K562 (cell line): Measurements from ENCODE around the gene TRAPPC1. TPM values are rescaled to one million over a fixed set of nuclear protein-coding genes. Genes with fewer than 3 reads are reported as not detected.

Experiments used
- ARID3A ChIP-seq: IDR thresholded peaks from 2 replicates; pipeline ENCODE4 v1.6.1; 2012; ENCODE audit warnings: low read depth, low read length, improper control_type of control experiment, borderline replicate concordance
- CBX8 ChIP-seq: fragments of 200-600 bp; sonication (generic); IDR thresholded peaks from 2 replicates; pipeline ENCODE4 v1.6.1; 2012; ENCODE audit warnings: borderline replicate concordance, mixed run types, low read depth, mild to moderate bottlenecking, moderate library complexity, mixed read lengths, low read length, control low read depth, inconsistent platforms; ENCODE audit not compliant: poor library complexity, severe bottlenecking; ENCODE audit errors: extremely low read depth
- DIDO1 ChIP-seq: fragments of 450-650 bp; IDR thresholded peaks from 2 replicates; pipeline ENCODE4 v1.6.1; 2016; ENCODE audit warnings: low read depth, missing biosample characterization, missing genetic modification characterization
- E4F1 ChIP-seq: fragments of 250-450 bp; sonication (Bioruptor Pico); IDR thresholded peaks from 2 replicates; pipeline ENCODE4 v1.5.0; 2021; ENCODE audit warnings: mild to moderate bottlenecking, borderline replicate concordance
- EZH2 ChIP-seq: IDR thresholded peaks from 2 replicates; pipeline ENCODE4 v1.6.1; 2012; ENCODE audit warnings: low read depth, mild to moderate bottlenecking, inconsistent platforms, low read length, borderline replicate concordance
- ILF3 ChIP-seq: fragments of 450-650 bp; IDR thresholded peaks from 2 replicates; pipeline ENCODE4 v1.6.1; 2018; ENCODE audit warnings: antibody characterized with exemption, mild to moderate bottlenecking, moderate library complexity, borderline replicate concordance
- MITF ChIP-seq: IDR thresholded peaks from 2 replicates; pipeline ENCODE4 v1.6.1; 2014; ENCODE audit warnings: antibody characterized with exemption
- NBN ChIP-seq: fragments of 450-650 bp; IDR thresholded peaks from 2 replicates; pipeline ENCODE4 v1.6.1; 2016; ENCODE audit warnings: low read depth, mild to moderate bottlenecking
- PTBP1 ChIP-seq: fragments of 200-400 bp; formaldehyde crosslinking; IDR thresholded peaks from 2 replicates; pipeline ENCODE4 v1.6.1; 2017; ENCODE audit warnings: low read depth, low read length
- RNF219 ChIP-seq: fragments of 250-450 bp; sonication (Bioruptor Pico); IDR thresholded peaks from 2 replicates; pipeline ENCODE4 v1.5.0; 2022; ENCODE audit warnings: mild to moderate bottlenecking
- SAFB2 ChIP-seq: fragments of 200-400 bp; formaldehyde crosslinking; IDR thresholded peaks from 2 replicates; pipeline ENCODE4 v1.6.1; 2018; ENCODE audit warnings: borderline replicate concordance, low read length, low read depth, moderate library complexity; ENCODE audit not compliant: severe bottlenecking
- SIN3A ChIP-seq, 2 experiments: fragments of 150-350 bp in 1 of 2; IDR thresholded peaks; 2 replicates each; pipeline ENCODE4 v1.6.1; 2011 to 2016; ENCODE audit warnings: borderline replicate concordance in 2 of 2, low read depth in 2 of 2, low read length in 2 of 2, mild to moderate bottlenecking in 2 of 2, moderate library complexity in 2 of 2; ENCODE audit not compliant: control insufficient read depth in 1 of 2
- TAF15 ChIP-seq: fragments of 200-400 bp; formaldehyde crosslinking; IDR thresholded peaks from 2 replicates; pipeline ENCODE4 v1.6.1; 2017; ENCODE audit warnings: mild to moderate bottlenecking, low read depth, low read length, moderate library complexity
- TBL1XR1 ChIP-seq, 2 experiments: IDR thresholded peaks; 2 replicates each; pipeline ENCODE4 v1.6.1; 2012; ENCODE audit warnings: improper control_type of control experiment in 2 of 2, low read length in 2 of 2, mild to moderate bottlenecking in 1 of 2
- TFAP4 ChIP-seq: sonication (generic); formaldehyde crosslinking; IDR thresholded peaks from 2 replicates; pipeline ENCODE4 v1.8.0; 2022; ENCODE audit warnings: missing genetic modification reagents, mild to moderate bottlenecking, moderate library complexity, borderline replicate concordance
- XRCC3 ChIP-seq: fragments of 450-650 bp; IDR thresholded peaks from 2 replicates; pipeline ENCODE4 v1.6.1; 2017; ENCODE audit warnings: mild to moderate bottlenecking, moderate library complexity
- ZNF77 ChIP-seq: fragments of 250-450 bp; sonication (Bioruptor Pico); IDR thresholded peaks from 2 replicates; pipeline ENCODE4 v1.5.0; 2020
- polyA plus RNA-seq, 8 experiments: library from polyadenylated mRNA; depleted of rRNA in 4 of 8; stranded (reverse) in 5 of 8; unstranded in 3 of 8; fragments of >200 nt; fragmentation: Nextera tagmentation in 2 of 8; fragmentation: Illumina TruSeq in 1 of 8; extraction: Ambion mirVana in 2 of 8; extraction: Trizol in 1 of 8; gene quantifications; 2 replicates each; pipeline versions ENCODE4 v1.2.1 to v1.2.3, GENCODE V29; 2011 to 2014; ENCODE audit warnings: inconsistent platforms in 1 of 8, missing spikeins in 1 of 8
- total RNA-seq, 7 experiments: library from RNA; depleted of rRNA in 6 of 7; stranded (reverse); fragments of >200 nt in 6 of 7; fragmentation: Illumina TruSeq in 2 of 7; extraction: Trizol in 2 of 7; gene quantifications; 2 replicates each; pipeline versions ENCODE4 v1.2.1 to v1.2.3, GENCODE V29; 2011 to 2021; ENCODE audit warnings: low replicate concordance in 1 of 7

TRAPPC1 gene
- total and polyA plus RNA-seq, 9 of the 15 experiments (the other 6 are each of a cell fraction or from before 2014, with no cell fraction given) = 11.7 to 82.8 (median 36.2) TPM

- TF ChIP-seq SIN3A (IDR thresholded peaks at IDR 0.05; ENCODE audit: borderline replicate concordance in 2 of 2, control insufficient read depth in 1 of 2, low read depth in 2 of 2, low read length in 2 of 2) (0 out of 4 replicates have a peak, but pooled peaks of 1 of the 2 experiments have one; percentile 61), ILF3 (no peak), RNF219 (CRISPR knock-in tag) (no peak), TAF15 (no peak), XRCC3 (no peak), CBX8 (no peak), MITF (peak; percentile 35; the same call in 1 of the 2 replicates), NBN (no peak), TBL1XR1 (IDR thresholded peaks at IDR 0.05; ENCODE audit: low read length in 2 of 2) (no peak), PTBP1 (no peak), SAFB2 (no peak), TFAP4 (CRISPR knock-in tag) (peak; percentile 79), ARID3A (no peak), EZH2 (no peak), ZNF77 (CRISPR knock-in tag) (no peak), E4F1 (CRISPR knock-in tag) (no peak), DIDO1 (tag) (no peak)
Measured at GRCh38 chr17:7915611-7916384, 15.9 kb downstream of the TRAPPC1 start, which contains the start of gene RNF227 (continued).
